H9 (cell line): Measurements from ENCODE around the gene NPTN. TPM values are rescaled to one million over a fixed set of nuclear protein-coding genes. Genes with fewer than 3 reads are reported as not detected.
A peak's percentile ranks its signal among the peaks of the same experiment; 100 is the strongest.

Experiments
- DNase-seq: peaks from one replicate; pipeline ENCODE4 v3.0.0-alpha.2; 2017
- H2AFZ ChIP-seq: one replicate; pipeline ENCODE4 v1.6.1; 2013; ENCODE audit warnings: mild to moderate bottlenecking, low read length, control low read depth, moderate library complexity
- H2AK5ac ChIP-seq: 2 replicates; pipeline ENCODE4 v1.6.1; 2013; ENCODE audit warnings: low read length, control low read depth, mixed read lengths; ENCODE audit not compliant: insufficient read length
- H2BK120ac ChIP-seq: one replicate; pipeline ENCODE4 v1.6.1; 2013; ENCODE audit warnings: low read depth, mild to moderate bottlenecking, low read length, control low read depth, inconsistent platforms; ENCODE audit not compliant: poor library complexity, severe bottlenecking
- H2BK12ac ChIP-seq: 2 replicates; pipeline ENCODE4 v1.6.1; 2013; ENCODE audit warnings: low read length, control low read depth, mixed read lengths, low read depth; ENCODE audit not compliant: insufficient read length
- H2BK15ac ChIP-seq: 2 replicates; pipeline ENCODE4 v1.6.1; 2013; ENCODE audit warnings: low read depth, low read length, control low read depth
- H2BK20ac ChIP-seq: one replicate; pipeline ENCODE4 v1.6.1; 2013; ENCODE audit warnings: low read depth, mild to moderate bottlenecking, low read length, control low read depth, inconsistent platforms; ENCODE audit not compliant: poor library complexity, severe bottlenecking
- H2BK5ac ChIP-seq: 2 replicates; pipeline ENCODE4 v1.6.1; 2013; ENCODE audit warnings: low read length, control low read depth, mixed read lengths; ENCODE audit not compliant: insufficient read length
- H3K14ac ChIP-seq: 2 replicates; pipeline ENCODE4 v1.6.1; 2013; ENCODE audit warnings: low read length, control low read depth; ENCODE audit not compliant: insufficient read depth
- H3K18ac ChIP-seq: 2 replicates; pipeline ENCODE4 v1.6.1; 2013; ENCODE audit warnings: low read depth, mild to moderate bottlenecking, mixed read lengths, low read length, control low read depth; ENCODE audit not compliant: insufficient read length
- H3K23ac ChIP-seq: 2 replicates; pipeline ENCODE4 v1.6.1; 2013; ENCODE audit warnings: low read length, control low read depth, mixed read lengths, low read depth; ENCODE audit not compliant: insufficient read length
- H3K23me2 ChIP-seq: 2 replicates; pipeline ENCODE4 v1.6.1; 2013; ENCODE audit warnings: low read depth, mild to moderate bottlenecking, mixed read lengths, low read length, control low read depth; ENCODE audit not compliant: insufficient read length, poor library complexity, severe bottlenecking
- H3K27ac ChIP-seq: 2 replicates; pipeline ENCODE4 v1.5.1; 2013; ENCODE audit warnings: low read length, control low read depth, mixed read lengths, low read depth; ENCODE audit not compliant: insufficient read length
- H3K27me3 ChIP-seq: 2 replicates; pipeline ENCODE4 v1.6.1; 2013; ENCODE audit warnings: low read length, control low read depth, inconsistent platforms; ENCODE audit not compliant: insufficient read depth
- H3K4ac ChIP-seq: 2 replicates; pipeline ENCODE4 v1.6.1; 2013; ENCODE audit warnings: low read depth, mild to moderate bottlenecking, control low read depth, inconsistent platforms, low read length, moderate library complexity
- H3K4me1 ChIP-seq: 2 replicates; pipeline ENCODE4 v1.6.1; 2013; ENCODE audit warnings: low read length, control low read depth, inconsistent platforms; ENCODE audit not compliant: insufficient read depth
- H3K4me2 ChIP-seq: 2 replicates; pipeline ENCODE4 v1.6.1; 2013; ENCODE audit warnings: low read length, control low read depth, mixed read lengths; ENCODE audit not compliant: insufficient read length, insufficient read depth
- H3K56ac ChIP-seq: 2 replicates; pipeline ENCODE4 v1.6.1; 2013; ENCODE audit warnings: low read depth, mild to moderate bottlenecking, mixed read lengths, low read length, control low read depth; ENCODE audit not compliant: insufficient read length
- H3K79me1 ChIP-seq: 2 replicates; pipeline ENCODE4 v1.6.1; 2013; ENCODE audit warnings: low read depth, mild to moderate bottlenecking, moderate library complexity, low read length, control low read depth, inconsistent platforms; ENCODE audit not compliant: insufficient read depth, poor library complexity, severe bottlenecking
- H3K79me2 ChIP-seq: 2 replicates; pipeline ENCODE4 v1.6.1; 2013; ENCODE audit warnings: low read length, control low read depth, inconsistent platforms; ENCODE audit not compliant: insufficient read depth
- H3K9ac ChIP-seq: 2 replicates; pipeline ENCODE4 v1.6.1; 2013; ENCODE audit warnings: low read length, control low read depth, mixed read lengths; ENCODE audit not compliant: insufficient read length; ENCODE audit errors: extremely low read depth
- H3K9me3 ChIP-seq: one replicate; pipeline ENCODE4 v1.6.1; 2013; ENCODE audit warnings: low read depth, low read length, inconsistent platforms; ENCODE audit not compliant: control insufficient read depth
- H3T11ph ChIP-seq: one replicate; pipeline ENCODE4 v1.6.1; 2013; ENCODE audit warnings: mild to moderate bottlenecking, low read length, control low read depth, inconsistent platforms
- H4K20me1 ChIP-seq: one replicate; pipeline ENCODE4 v1.6.1; 2013; ENCODE audit not compliant: control insufficient read depth, insufficient read length, insufficient read depth
- H4K5ac ChIP-seq: 2 replicates; pipeline ENCODE4 v1.6.1; 2013; ENCODE audit warnings: low read depth, mild to moderate bottlenecking, mixed read lengths, low read length, control low read depth; ENCODE audit not compliant: insufficient read length
- H4K8ac ChIP-seq: replicated peaks from 2 replicates; pipeline ENCODE4 v1.6.1; 2013; ENCODE audit warnings: low read length, control low read depth, mixed read lengths, low read depth; ENCODE audit not compliant: insufficient read length
- H4K91ac ChIP-seq: 2 replicates; pipeline ENCODE4 v1.6.1; 2013; ENCODE audit warnings: low read depth, mild to moderate bottlenecking, moderate library complexity, mixed read lengths, low read length, control low read depth; ENCODE audit not compliant: insufficient read length
- H3K27ac Mint-ChIP-seq, 3 experiments: 2 replicates in 2 of 3; 3 replicates in 1 of 3; pipeline ENCODE4 v1.8.0; 2020 to 2021; ENCODE audit warnings: mixed read lengths in 3 of 3, mild to moderate bottlenecking in 1 of 3, moderate library complexity in 1 of 3
- H3K27me3 Mint-ChIP-seq: 2 replicates; pipeline ENCODE4 v1.8.0; 2021; ENCODE audit warnings: low read depth, mild to moderate bottlenecking, moderate library complexity, mixed read lengths
- H3K36me3 Mint-ChIP-seq, 3 experiments: 2 replicates in 2 of 3; 3 replicates in 1 of 3; pipeline ENCODE4 v1.8.0; 2020 to 2021; ENCODE audit warnings: low read depth in 3 of 3, mixed read lengths in 3 of 3; ENCODE audit not compliant: insufficient read depth in 1 of 3
- H3K4me1 Mint-ChIP-seq, 2 experiments: 2 replicates each; pipeline ENCODE4 v1.8.0; 2020; ENCODE audit warnings: mixed read lengths in 2 of 2
- H3K4me3 Mint-ChIP-seq, 2 experiments: 2 replicates in 1 of 2; 3 replicates in 1 of 2; pipeline ENCODE4 v1.8.0; 2020 to 2021; ENCODE audit warnings: mild to moderate bottlenecking in 2 of 2, mixed read lengths in 2 of 2, moderate library complexity in 1 of 2
- H3K9me3 Mint-ChIP-seq, 2 experiments: 2 replicates in 1 of 2; 3 replicates in 1 of 2; pipeline ENCODE4 v1.8.0; 2020; ENCODE audit warnings: mild to moderate bottlenecking in 2 of 2, mixed read lengths in 2 of 2, moderate library complexity in 1 of 2
- WGBS: extraction: QIAGEN DNeasy Blood & Tissue Kit; methylation state at CpG from one replicate; pipeline ENCODE4 v1.1.7; 2013; ENCODE audit warnings: missing lambda C conversion rate, low lambda C conversion rate, mixed read lengths; ENCODE audit not compliant: insufficient read length; ENCODE audit errors: extremely low coverage; 5-methylcytosine and 5-hydroxymethylcytosine counted together
- total RNA-seq: library from RNA; stranded (reverse); gene quantifications from 2 replicates; pipeline ENCODE4 v1.2.1, GENCODE V29; 2021
- TF ChIP-seq, protein P1 (sequence below): fragments of 200-600 bp; sonication (generic); conservative IDR thresholded peaks from 3 replicates; pipeline ENCODE4 v1.8.0; 2021; ENCODE audit warnings: antibody characterized with exemption, mild to moderate bottlenecking

The NPTN gene
- total RNA-seq, 1 experiment from 2014 or later: 89.1 TPM

DNA sequence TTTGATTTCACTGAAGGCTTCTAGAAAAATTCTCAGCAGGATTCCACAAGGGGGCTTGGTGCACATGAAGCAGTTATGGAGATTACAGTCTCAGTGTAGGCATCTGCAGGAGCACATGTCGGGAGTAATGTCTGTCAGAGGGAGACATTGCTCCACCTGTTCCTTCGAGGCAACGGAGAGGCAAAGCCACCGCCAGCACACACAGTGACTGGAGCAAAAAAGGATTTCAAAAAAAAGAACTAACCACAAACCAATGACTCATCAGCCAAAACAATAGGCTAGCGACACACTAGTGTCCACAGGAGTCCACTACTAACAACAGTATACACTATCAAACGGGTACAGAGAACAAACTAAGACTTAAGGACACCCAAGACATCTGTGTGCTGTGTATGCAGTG lies 68.9 kb downstream of the NPTN start:
- no peak overlapping the region for H2BK15ac ChIP-seq
- H3K4me2 ChIP-seq: no peak overlapping the region
- Mint-ChIP-seq H3K9me3 (no peaks in the 10 kb centered on the region), H3K4me3 (no peak overlapping the region), H3K4me1 (no peaks in the 10 kb centered on the region), H3K36me3 (peaks cover under 1 to 60% (median 41%) of the 10 kb centered on the region in 3 experiments; a peak in 6 of 7 replicates), H3K27ac (peak overlapping the region in 1 of 3 experiments; percentile 32; a peak in 1 of 7 replicates), H3K27me3 (no peaks in the 10 kb centered on the region)
- H2BK120ac ChIP-seq: no peak overlapping the region
- H3K27ac ChIP-seq: no peak overlapping the region
- H2AK5ac ChIP-seq: no peak overlapping the region
- no peaks in the 10 kb centered on the region for H3K9me3 ChIP-seq
- H3K18ac ChIP-seq: no peak overlapping the region
- no peak overlapping the region for H3K14ac ChIP-seq
- WGBS: no CpG with 5 or more reads among the region's 6 CpGs
- H3K79me1 ChIP-seq: no peaks in the 10 kb centered on the region
- TF ChIP-seq, protein P1, sequence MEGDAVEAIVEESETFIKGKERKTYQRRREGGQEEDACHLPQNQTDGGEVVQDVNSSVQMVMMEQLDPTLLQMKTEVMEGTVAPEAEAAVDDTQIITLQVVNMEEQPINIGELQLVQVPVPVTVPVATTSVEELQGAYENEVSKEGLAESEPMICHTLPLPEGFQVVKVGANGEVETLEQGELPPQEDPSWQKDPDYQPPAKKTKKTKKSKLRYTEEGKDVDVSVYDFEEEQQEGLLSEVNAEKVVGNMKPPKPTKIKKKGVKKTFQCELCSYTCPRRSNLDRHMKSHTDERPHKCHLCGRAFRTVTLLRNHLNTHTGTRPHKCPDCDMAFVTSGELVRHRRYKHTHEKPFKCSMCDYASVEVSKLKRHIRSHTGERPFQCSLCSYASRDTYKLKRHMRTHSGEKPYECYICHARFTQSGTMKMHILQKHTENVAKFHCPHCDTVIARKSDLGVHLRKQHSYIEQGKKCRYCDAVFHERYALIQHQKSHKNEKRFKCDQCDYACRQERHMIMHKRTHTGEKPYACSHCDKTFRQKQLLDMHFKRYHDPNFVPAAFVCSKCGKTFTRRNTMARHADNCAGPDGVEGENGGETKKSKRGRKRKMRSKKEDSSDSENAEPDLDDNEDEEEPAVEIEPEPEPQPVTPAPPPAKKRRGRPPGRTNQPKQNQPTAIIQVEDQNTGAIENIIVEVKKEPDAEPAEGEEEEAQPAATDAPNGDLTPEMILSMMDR: no peak
- H2BK5ac ChIP-seq: no peak overlapping the region
- no peak for DNase-seq
- H3K4me1 ChIP-seq: no peaks in the 10 kb centered on the region
- no peak overlapping the region for H3K23ac ChIP-seq
- H3K27me3 ChIP-seq: no peaks in the 10 kb centered on the region
- no peak overlapping the region for H2BK12ac ChIP-seq
- no peak overlapping the region for H4K5ac ChIP-seq
- no peak overlapping the region for H3K56ac ChIP-seq
- no peaks in the 10 kb centered on the region for H3K23me2 ChIP-seq
- H3K79me2 ChIP-seq: no peaks in the 10 kb centered on the region; the same call in 1 of the 2 replicates
- H4K8ac ChIP-seq: no peak overlapping the region
- no peak overlapping the region for H2BK20ac ChIP-seq
- no peak overlapping the region for H3K4ac ChIP-seq
- no peaks in the 10 kb centered on the region for H4K20me1 ChIP-seq
- no peak overlapping the region for H4K91ac ChIP-seq
- H3K9ac ChIP-seq: no peak overlapping the region
- H3T11ph ChIP-seq: no peak overlapping the region
- H2AFZ ChIP-seq: no peak overlapping the region
